GM12892 (cell line): ENCODE measurements around the gene CTNNA3.

Experiments
- POLR2A ChIP-seq: IDR thresholded peaks from 2 replicates; pipeline ENCODE4 v1.6.1; 2011; ENCODE audit warnings: low read depth, low read length, control low read depth
- POLR2AphosphoS5 ChIP-seq: IDR thresholded peaks from 2 replicates; pipeline ENCODE4 v1.6.1; 2011; ENCODE audit warnings: low read depth, low read length, control low read depth
- TAF1 ChIP-seq: IDR thresholded peaks from 2 replicates; pipeline ENCODE4 v1.6.1; 2011; ENCODE audit warnings: low read depth, mild to moderate bottlenecking, control low read depth, low read length, borderline replicate concordance

DNA sequence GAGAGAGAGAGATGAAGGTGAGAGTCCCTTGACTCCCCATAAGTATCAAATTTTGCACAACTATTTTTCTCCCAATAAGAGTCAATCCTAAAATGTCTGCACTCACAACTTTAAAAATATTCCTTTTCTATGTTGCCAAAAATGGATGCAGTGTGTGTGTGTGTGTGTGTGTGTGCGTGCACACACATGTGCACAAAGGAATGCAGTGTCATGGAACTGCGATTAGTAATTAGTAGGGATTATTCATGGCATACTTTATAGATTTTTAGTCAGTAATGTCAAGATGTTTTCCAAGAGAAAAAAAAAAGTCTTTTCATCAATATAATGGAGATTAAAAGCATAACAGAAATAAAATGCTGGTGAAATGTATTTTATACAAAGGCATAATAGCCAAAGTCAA lies 949.3 kb downstream of the CTNNA3 start:
- TF ChIP-seq TAF1 (no peak), POLR2A (no peak), POLR2AphosphoS5 (no peak)
